ENCODE data around the gene PLEKHJ1.

GRCh38 chr19:2235381-2236063 lies 607 bp downstream of the PLEKHJ1 start:
- TF ChIP-seq, protein P1, sequence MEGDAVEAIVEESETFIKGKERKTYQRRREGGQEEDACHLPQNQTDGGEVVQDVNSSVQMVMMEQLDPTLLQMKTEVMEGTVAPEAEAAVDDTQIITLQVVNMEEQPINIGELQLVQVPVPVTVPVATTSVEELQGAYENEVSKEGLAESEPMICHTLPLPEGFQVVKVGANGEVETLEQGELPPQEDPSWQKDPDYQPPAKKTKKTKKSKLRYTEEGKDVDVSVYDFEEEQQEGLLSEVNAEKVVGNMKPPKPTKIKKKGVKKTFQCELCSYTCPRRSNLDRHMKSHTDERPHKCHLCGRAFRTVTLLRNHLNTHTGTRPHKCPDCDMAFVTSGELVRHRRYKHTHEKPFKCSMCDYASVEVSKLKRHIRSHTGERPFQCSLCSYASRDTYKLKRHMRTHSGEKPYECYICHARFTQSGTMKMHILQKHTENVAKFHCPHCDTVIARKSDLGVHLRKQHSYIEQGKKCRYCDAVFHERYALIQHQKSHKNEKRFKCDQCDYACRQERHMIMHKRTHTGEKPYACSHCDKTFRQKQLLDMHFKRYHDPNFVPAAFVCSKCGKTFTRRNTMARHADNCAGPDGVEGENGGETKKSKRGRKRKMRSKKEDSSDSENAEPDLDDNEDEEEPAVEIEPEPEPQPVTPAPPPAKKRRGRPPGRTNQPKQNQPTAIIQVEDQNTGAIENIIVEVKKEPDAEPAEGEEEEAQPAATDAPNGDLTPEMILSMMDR (IDR thresholded peaks at IDR 0.05), result peak in 1 of 6 experiments; percentile 10
- TF ChIP-seq POLR2A (IDR thresholded peaks at IDR 0.05), result peak in 1 of 4 donors; percentile 22
- no peak for TF ChIP-seq EP300 (IDR thresholded peaks at IDR 0.05)
